B cell (primary cell): ENCODE measurements around the gene NMT1. TPM values are rescaled to one million over a fixed set of nuclear protein-coding genes. Genes with fewer than 3 reads are reported as not detected.

ENCODE experiments used
- ATAC-seq: fragments of 200-7000 bp; cut with Tn5 transposase; one replicate; pipeline ENCODE4 v1.10.0; 2021; ENCODE audit warnings: low read depth, mild to moderate bottlenecking, moderate number of reproducible peaks, moderate library complexity
- CTCF ChIA-PET: fragments of 350-600 bp; sonication (Branson Sonifier 250); formaldehyde crosslinking; loops from one replicate; lab custom pipeline; 2021; ENCODE audit warnings: antibody characterized with exemption, inconsistent platforms; lab: Charles Lee
- POLR2A ChIA-PET: fragments of 350-600 bp; sonication (Branson Sonifier 250); formaldehyde crosslinking; loops from one replicate; lab custom pipeline; 2021; ENCODE audit warnings: antibody characterized with exemption; lab: Charles Lee
- DNase-seq: peaks from one replicate; pipeline ENCODE4 v3.0.0; 2013
- H2AFZ ChIP-seq: 2 replicates; pipeline ENCODE4 v1.6.1; 2012; ENCODE audit warnings: mild to moderate bottlenecking, low read depth, low read length; ENCODE audit not compliant: insufficient read depth, poor library complexity, severe bottlenecking
- H3K27ac ChIP-seq, 2 donors: 1 replicate in 1 of 2; 2 replicates in 1 of 2; pipeline ENCODE4 v1.5.1; 2012 to 2013; ENCODE audit warnings: low read length in 2 of 2, mild to moderate bottlenecking in 2 of 2, moderate library complexity in 1 of 2
- H3K27me3 ChIP-seq, 4 experiments: fragments of 200-600 bp in 1 of 4; sonication (generic) in 1 of 4; replicated peaks in 1 of 4; 1 replicate in 2 of 4; 2 replicates in 2 of 4; pipeline versions ENCODE4 v1.6.1 to v1.7.0; 2013 to 2016; ENCODE audit warnings: low read length in 3 of 4, mild to moderate bottlenecking in 2 of 4, mixed read lengths in 1 of 4, moderate library complexity in 1 of 4; ENCODE audit not compliant: insufficient read depth in 4 of 4, control insufficient read depth in 3 of 4; ENCODE audit errors: control extremely low read depth in 1 of 4
- H3K36me3 ChIP-seq, 2 experiments: replicated peaks in 1 of 2; 1 replicate in 1 of 2; 2 replicates in 1 of 2; pipeline versions ENCODE4 v1.6.1 to v1.7.1; 2013; ENCODE audit warnings: low read length in 1 of 2; ENCODE audit not compliant: insufficient read depth in 2 of 2, control insufficient read depth in 1 of 2; ENCODE audit errors: control extremely low read depth in 1 of 2, extremely low read depth in 1 of 2
- H3K4me1 ChIP-seq, 2 donors: fragments of 200-600 bp in 1 of 2; sonication (generic) in 1 of 2; 1 replicate in 1 of 2; 2 replicates in 1 of 2; pipeline versions ENCODE4 v1.5.1 to v1.6.1; 2013 to 2017; ENCODE audit warnings: low read length in 2 of 2; ENCODE audit not compliant: control insufficient read depth in 2 of 2, insufficient read depth in 2 of 2
- H3K4me2 ChIP-seq: replicated peaks from 2 replicates; pipeline ENCODE3; 2012; ENCODE audit warnings: mild to moderate bottlenecking, low read depth, low read length; ENCODE audit not compliant: poor library complexity, severe bottlenecking
- H3K4me3 ChIP-seq, 5 experiments: fragments of 200-600 bp in 1 of 5; sonication (generic) in 1 of 5; 1 replicate in 3 of 5; 2 replicates in 2 of 5; pipeline versions ENCODE4 v1.5.1 to v1.7.0; 2011 to 2016; ENCODE audit warnings: low read length in 4 of 5, mild to moderate bottlenecking in 4 of 5, low read depth in 2 of 5, control low read depth in 1 of 5, moderate library complexity in 1 of 5; ENCODE audit not compliant: insufficient read depth in 1 of 5; ENCODE audit errors: control extremely low read depth in 1 of 5, extremely low read depth in 1 of 5
- H3K79me2 ChIP-seq: fragments of 200-600 bp; sonication (generic); one replicate; pipeline ENCODE4 v1.6.0; 2016; ENCODE audit warnings: low read length; ENCODE audit not compliant: control insufficient read depth, insufficient read depth
- H3K9ac ChIP-seq: fragments of 200-600 bp; sonication (generic); 2 replicates; pipeline ENCODE4 v1.6.1; 2017; ENCODE audit warnings: mild to moderate bottlenecking, low read length, moderate library complexity
- H3K9me3 ChIP-seq, 3 donors: one replicate each; pipeline versions ENCODE4 v1.6.1 to v1.7.1; 2013; ENCODE audit warnings: low read length in 2 of 3; ENCODE audit not compliant: control insufficient read depth in 2 of 3, insufficient read depth in 1 of 3; ENCODE audit errors: control extremely low read depth in 1 of 3
- H4K20me1 ChIP-seq: 2 replicates; pipeline ENCODE4 v1.6.0; 2012; ENCODE audit warnings: mild to moderate bottlenecking, low read length; ENCODE audit not compliant: insufficient read depth, control insufficient read depth, poor library complexity, severe bottlenecking
- H3K27ac Mint-ChIP-seq: one replicate; pipeline ENCODE4 v1.8.0; 2021; ENCODE audit warnings: mixed read lengths
- H3K27me3 Mint-ChIP-seq: one replicate; pipeline ENCODE4 v1.8.0; 2021; ENCODE audit warnings: mixed read lengths
- H3K4me1 Mint-ChIP-seq: one replicate; pipeline ENCODE4 v1.8.0; 2021; ENCODE audit warnings: mixed read lengths
- H3K4me3 Mint-ChIP-seq: one replicate; pipeline ENCODE4 v1.8.0; 2021; ENCODE audit warnings: mixed read lengths
- H3K9me3 Mint-ChIP-seq: one replicate; pipeline ENCODE4 v1.8.0; 2022; ENCODE audit warnings: mixed read lengths; ENCODE audit not compliant: insufficient read depth
- EZH2 ChIP-seq: IDR thresholded peaks from 2 replicates; pipeline ENCODE4 v1.6.1; 2012; ENCODE audit warnings: borderline replicate concordance, low read depth, mild to moderate bottlenecking, moderate library complexity, low read length; ENCODE audit not compliant: insufficient read depth, poor library complexity, severe bottlenecking
- WGBS: methylation state at CpG from one replicate; pipeline ENCODE4 v1.1.5; 2013; ENCODE audit warnings: missing lambda C conversion rate; ENCODE audit not compliant: insufficient coverage; 5-methylcytosine and 5-hydroxymethylcytosine counted together
- intact Hi-C: fragments of 100-400 bp; cut with micrococcal nuclease; formaldehyde crosslinking; loops from one replicate; pipeline ENCODE4 v1.10.0; 2022
- polyA plus RNA-seq: library from polyadenylated mRNA; depleted of rRNA; stranded (reverse); fragments of >200 nt; gene quantifications from 2 replicates; pipeline ENCODE4 v1.2.3, GENCODE V29; 2012
- total RNA-seq, 2 donors: library from RNA; stranded (reverse); fragments of 120-200 nt in 1 of 2; gene quantifications; 1 replicate in 1 of 2; 2 replicates in 1 of 2; pipeline versions ENCODE4 v1.2.3 to v1.2.4, GENCODE V29; 2013 to 2022
- TF ChIP-seq, protein P1 (sequence below): fragments of 200-600 bp; IDR thresholded peaks from one replicate; pipeline ENCODE4 v1.8.0; 2022; ENCODE audit warnings: antibody characterized with exemption, mild to moderate bottlenecking

Gene NMT1
- total and polyA plus RNA-seq, 2 donors (not counting 1 experiment from before 2014, with no cell fraction given), result 30.1 to 134 TPM

DNA sequence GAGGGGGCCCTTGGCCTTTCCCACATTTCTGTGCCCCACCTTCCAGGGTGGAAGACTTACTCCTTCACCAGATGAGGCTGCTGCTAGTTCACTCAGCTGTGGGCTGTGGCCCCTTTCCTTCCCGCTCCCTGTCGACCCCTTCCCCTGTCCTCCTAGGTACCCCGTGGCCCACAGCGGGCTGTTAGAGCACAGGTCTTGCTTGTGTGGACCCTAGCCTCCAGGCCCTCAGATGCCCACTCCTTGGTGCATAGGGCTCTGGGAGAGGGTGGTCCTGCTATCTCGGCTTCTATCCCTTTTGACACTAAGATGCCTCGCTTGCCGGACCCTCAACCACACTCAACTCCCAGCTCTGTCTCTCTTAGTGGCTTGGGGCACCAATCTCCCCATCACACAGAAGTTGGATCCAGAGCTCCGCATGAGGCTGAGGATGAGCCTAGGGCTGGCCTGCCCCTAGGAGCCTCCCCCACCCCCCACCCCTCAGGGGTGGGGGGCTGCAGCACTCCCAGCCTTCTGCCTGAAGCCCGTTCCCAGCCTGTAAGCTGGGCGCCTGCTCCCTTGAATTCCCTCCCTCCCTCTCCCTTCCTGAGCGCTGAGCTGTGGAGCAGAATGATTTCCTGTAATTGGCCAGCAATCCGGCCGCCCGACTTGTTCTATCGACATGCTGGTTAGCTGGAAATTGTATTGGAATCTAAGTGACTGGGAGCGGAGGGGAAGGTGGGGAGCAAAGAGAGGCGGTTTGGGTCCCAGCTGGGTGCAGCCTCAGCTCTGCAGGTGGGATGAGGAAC, 40.6 kb upstream of the NMT1 start:
- POLR2A ChIA-PET, result no interaction called here
- peaks cover 27 to 28% of the 10 kb centered on the region in 2 donors for H3K4me1 ChIP-seq
- Mint-ChIP-seq H3K27ac (no peak overlapping the region), H3K4me1 (peaks cover 27% of the 10 kb centered on the region), H3K9me3 (no peaks in the 10 kb centered on the region), H3K4me3 (peak overlapping the region; percentile 75), H3K27me3 (peaks cover 39% of the 10 kb centered on the region)
- H3K4me3 ChIP-seq, result no peak overlapping the region
- DNase-seq, result peak; percentile 28
- TF ChIP-seq, protein P1, sequence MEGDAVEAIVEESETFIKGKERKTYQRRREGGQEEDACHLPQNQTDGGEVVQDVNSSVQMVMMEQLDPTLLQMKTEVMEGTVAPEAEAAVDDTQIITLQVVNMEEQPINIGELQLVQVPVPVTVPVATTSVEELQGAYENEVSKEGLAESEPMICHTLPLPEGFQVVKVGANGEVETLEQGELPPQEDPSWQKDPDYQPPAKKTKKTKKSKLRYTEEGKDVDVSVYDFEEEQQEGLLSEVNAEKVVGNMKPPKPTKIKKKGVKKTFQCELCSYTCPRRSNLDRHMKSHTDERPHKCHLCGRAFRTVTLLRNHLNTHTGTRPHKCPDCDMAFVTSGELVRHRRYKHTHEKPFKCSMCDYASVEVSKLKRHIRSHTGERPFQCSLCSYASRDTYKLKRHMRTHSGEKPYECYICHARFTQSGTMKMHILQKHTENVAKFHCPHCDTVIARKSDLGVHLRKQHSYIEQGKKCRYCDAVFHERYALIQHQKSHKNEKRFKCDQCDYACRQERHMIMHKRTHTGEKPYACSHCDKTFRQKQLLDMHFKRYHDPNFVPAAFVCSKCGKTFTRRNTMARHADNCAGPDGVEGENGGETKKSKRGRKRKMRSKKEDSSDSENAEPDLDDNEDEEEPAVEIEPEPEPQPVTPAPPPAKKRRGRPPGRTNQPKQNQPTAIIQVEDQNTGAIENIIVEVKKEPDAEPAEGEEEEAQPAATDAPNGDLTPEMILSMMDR, result no peak
- no peak for TF ChIP-seq EZH2
- intact Hi-C loops, result loop anchor here (5.0 kb wide), 1 partner anchor 48 kb away; no protein-coding TSS in a partner anchor
- no peaks in the 10 kb centered on the region for H3K79me2 ChIP-seq
- H3K36me3 ChIP-seq, result peaks cover 0 to 4% of the 10 kb centered on the region in 2 experiments
- peaks cover 0 to 16% (median 0%) of the 10 kb centered on the region in 3 donors for H3K9me3 ChIP-seq
- no peaks in the 10 kb centered on the region for H4K20me1 ChIP-seq
- H3K9ac ChIP-seq, result no peak overlapping the region
- H3K4me2 ChIP-seq, result peak overlapping the region; percentile 85
- CTCF ChIA-PET, result interaction anchor here (0.8 to 8.5 kb wide), 11 partner anchors 10 to 242 kb away, joined by 3 to 95 read pairs (median 3); partner anchors contain the start of gene C1QL1
- ATAC-seq, result no peak
- no peak overlapping the region for H3K27ac ChIP-seq
- H2AFZ ChIP-seq, result no peak overlapping the region
- WGBS, result 42% methylated on average over 10 of the region's 17 CpGs
- H3K27me3 ChIP-seq, result peaks cover 0 to 43% (median 34%) of the 10 kb centered on the region in 4 experiments
